GM21526 (cell line): ENCODE measurements around the gene GOPC.
"Not testable (repeated sequence)": the region's sequence is repeated elsewhere in the genome, so short reads cannot be mapped to it uniquely, and the experiment has no call there.

Experiments used
- ATAC-seq: cut with Tn5 transposase; IDR thresholded peaks from one replicate; pipeline ENCODE4 v1.9.1; 2021; ENCODE audit warnings: moderate library complexity; ENCODE audit not compliant: unreplicated experiment, low FRiP score

GOPC gene

GRCh38 chr6:117518870-117519269, 83.4 kb downstream of the GOPC start:
- no peak for ATAC-seq

GRCh38 chr6:117517995-117518394, 84.3 kb downstream of the GOPC start:
- not testable (repeated sequence) for ATAC-seq

GRCh38 chr6:117515326-117515725, 87.0 kb downstream of the GOPC start:
- ATAC-seq = no peak

- no peak for ATAC-seq
These were observed 87.7 kb downstream of the GOPC start for GRCh38 chr6:117514655-117515054.

GRCh38 chr6:117513778-117514365, 88.4 kb downstream of the GOPC start:
- ATAC-seq = no peak

GRCh38 chr6:117512987-117513573, 89.2 kb downstream of the GOPC start:
- no peak for ATAC-seq

- no peak for ATAC-seq
These were observed 90.1 kb downstream of the GOPC start for GRCh38 chr6:117512056-117512828.
